ENCODE results near the gene IP6K3.

IP6K3 gene

GRCh38 chr6:33761922-33762629 lies 15.4 kb upstream of the IP6K3 start:
- H4K20me1 ChIP-seq = no peaks in the 10 kb centered on the region
- no peak overlapping the region for H3K4me3 ChIP-seq
- no peak for TF ChIP-seq Cebpa-rat (IDR thresholded peaks at IDR 0.05)
- H3K36me3 ChIP-seq = no peaks in the 10 kb centered on the region
- H3K27ac ChIP-seq = peak overlapping the region; percentile 56
- peak overlapping the region; percentile 77 for H3K4me2 ChIP-seq
- H3K9me3 ChIP-seq = no peaks in the 10 kb centered on the region
- no peaks in the 10 kb centered on the region for H3K27me3 ChIP-seq
- H3K4me1 ChIP-seq = peaks cover 44% of the 10 kb centered on the region
- peak overlapping the region; percentile 35; the same call in 1 of the 2 replicates for H3K9ac ChIP-seq

- H3K4me2 ChIP-seq = peak overlapping the region; percentile 77
- no peaks in the 10 kb centered on the region for H3K27me3 ChIP-seq
- H3K9ac ChIP-seq = peak overlapping the region; percentile 35; the same call in 1 of the 2 replicates
- no peaks in the 10 kb centered on the region for H3K36me3 ChIP-seq
- H3K27ac ChIP-seq = peak overlapping the region; percentile 56
- no peak overlapping the region for H3K4me3 ChIP-seq
- TF ChIP-seq Cebpa-rat (IDR thresholded peaks at IDR 0.05) = no peak
- H3K9me3 ChIP-seq = no peaks in the 10 kb centered on the region
- no peaks in the 10 kb centered on the region for H4K20me1 ChIP-seq
- peaks cover 44% of the 10 kb centered on the region for H3K4me1 ChIP-seq
Observed at GRCh38 chr6:33761581-33761921, 14.8 kb upstream of the IP6K3 start.

- Histone ChIP-seq H3K4me1 (peaks cover 56% of the 10 kb centered on the region), H3K4me2 (peak overlapping the region; percentile 77), H4K20me1 (peaks cover 3% of the 10 kb centered on the region; the same call in 1 of the 2 replicates), H3K4me3 (no peak overlapping the region), H3K27ac (no peak overlapping the region), H3K36me3 (no peaks in the 10 kb centered on the region), H3K9me3 (no peaks in the 10 kb centered on the region), H3K27me3 (no peaks in the 10 kb centered on the region), H3K9ac (no peak overlapping the region; the same call in 1 of the 2 replicates)
- no peak for TF ChIP-seq Cebpa-rat (IDR thresholded peaks at IDR 0.05)
Observed at GRCh38 chr6:33759887-33760629, 13.4 kb upstream of the IP6K3 start.

- H3K4me2 ChIP-seq = no peak overlapping the region
- H3K4me3 ChIP-seq = no peak overlapping the region
- H3K27ac ChIP-seq = no peak overlapping the region
- peaks cover 66% of the 10 kb centered on the region for H3K4me1 ChIP-seq
- TF ChIP-seq Cebpa-rat (IDR thresholded peaks at IDR 0.05) = no peak
- H3K36me3 ChIP-seq = no peaks in the 10 kb centered on the region
- no peaks in the 10 kb centered on the region for H3K9me3 ChIP-seq
- no peaks in the 10 kb centered on the region for H3K27me3 ChIP-seq
- no peak overlapping the region for H3K9ac ChIP-seq
- H4K20me1 ChIP-seq = peaks cover 6% of the 10 kb centered on the region; the same call in 1 of the 2 replicates
Observed at GRCh38 chr6:33758815-33759216, 12.1 kb upstream of the IP6K3 start.

GRCh38 chr6:33757906-33758305 lies 11.2 kb upstream of the IP6K3 start:
- Histone ChIP-seq H3K4me1 (peaks cover 59% of the 10 kb centered on the region), H3K9me3 (no peaks in the 10 kb centered on the region), H3K4me2 (no peak overlapping the region), H3K27me3 (no peaks in the 10 kb centered on the region), H3K4me3 (no peak overlapping the region), H3K27ac (no peak overlapping the region), H4K20me1 (peaks cover 6% of the 10 kb centered on the region; the same call in 1 of the 2 replicates), H3K36me3 (no peaks in the 10 kb centered on the region), H3K9ac (no peak overlapping the region)
- TF ChIP-seq Cebpa-rat (IDR thresholded peaks at IDR 0.05) = no peak

DNA sequence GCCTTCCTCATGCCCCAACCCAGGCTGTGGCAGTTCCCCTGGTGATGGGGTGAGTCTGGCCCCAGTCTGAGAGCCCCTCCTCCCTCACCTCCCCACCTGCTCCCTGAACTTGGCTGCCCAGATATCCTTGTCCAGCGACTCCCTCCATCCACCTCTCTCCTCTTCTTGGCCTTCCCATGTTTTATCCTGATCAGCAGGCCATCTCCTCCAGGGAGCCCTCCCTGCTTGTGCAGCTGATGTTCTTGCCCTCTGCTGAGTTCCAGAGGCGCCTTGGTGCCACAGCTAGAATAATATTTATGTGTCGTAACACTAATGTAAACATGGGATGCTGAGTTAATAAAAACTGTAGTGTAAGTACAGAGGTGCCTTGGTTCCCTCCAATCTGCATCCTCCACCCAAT lies 10.4 kb upstream of the IP6K3 start:
- Histone ChIP-seq H3K4me1 (peaks cover 59% of the 10 kb centered on the region), H3K27me3 (no peaks in the 10 kb centered on the region), H3K36me3 (no peaks in the 10 kb centered on the region), H3K9me3 (no peaks in the 10 kb centered on the region), H4K20me1 (peaks cover 6% of the 10 kb centered on the region; the same call in 1 of the 2 replicates), H3K4me2 (no peak overlapping the region), H3K27ac (no peak overlapping the region), H3K4me3 (no peak overlapping the region), H3K9ac (no peak overlapping the region)
- TF ChIP-seq Cebpa-rat (IDR thresholded peaks at IDR 0.05) = no peak

- Histone ChIP-seq H3K4me3 (no peak overlapping the region), H3K36me3 (no peaks in the 10 kb centered on the region), H3K27me3 (no peaks in the 10 kb centered on the region), H3K9ac (no peak overlapping the region), H3K27ac (no peak overlapping the region), H3K9me3 (no peaks in the 10 kb centered on the region), H4K20me1 (peaks cover 6% of the 10 kb centered on the region; the same call in 1 of the 2 replicates), H3K4me2 (no peak overlapping the region), H3K4me1 (peaks cover 59% of the 10 kb centered on the region)
- no peak for TF ChIP-seq Cebpa-rat (IDR thresholded peaks at IDR 0.05)
Observed at GRCh38 chr6:33756211-33756954, 9.7 kb upstream of the IP6K3 start.

GRCh38 chr6:33755070-33755869 lies 8.6 kb upstream of the IP6K3 start:
- H3K9me3 ChIP-seq = no peaks in the 10 kb centered on the region
- H3K4me3 ChIP-seq = no peak overlapping the region
- no peak for TF ChIP-seq Cebpa-rat (IDR thresholded peaks at IDR 0.05)
- peak overlapping the region; percentile 34; the same call in 1 of the 2 replicates for H3K9ac ChIP-seq
- H4K20me1 ChIP-seq = peaks cover 6% of the 10 kb centered on the region; the same call in 1 of the 2 replicates
- H3K4me1 ChIP-seq = peaks cover 59% of the 10 kb centered on the region
- H3K36me3 ChIP-seq = no peaks in the 10 kb centered on the region
- no peaks in the 10 kb centered on the region for H3K27me3 ChIP-seq
- H3K4me2 ChIP-seq = peak overlapping the region; percentile 51
- H3K27ac ChIP-seq = no peak overlapping the region

DNA sequence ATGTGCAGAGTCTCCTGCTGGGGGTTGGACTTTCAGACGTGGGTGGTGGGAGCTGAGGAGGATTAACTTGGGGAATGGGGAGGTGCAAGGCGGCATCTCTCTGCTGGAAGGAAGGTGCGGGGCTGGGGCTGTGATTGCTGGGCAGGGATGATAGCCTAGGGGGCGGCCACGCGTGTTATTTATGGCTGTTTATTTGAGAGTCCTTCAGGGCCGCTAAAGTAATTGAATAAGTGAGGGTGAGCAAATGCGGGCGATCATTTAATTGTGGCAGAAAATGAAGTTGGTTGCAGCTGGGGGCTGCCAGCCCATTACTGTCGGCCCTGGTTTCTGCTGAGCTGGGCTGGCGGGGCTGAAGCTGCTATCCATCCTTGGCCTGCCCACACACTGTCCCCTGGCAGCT lies 7.5 kb upstream of the IP6K3 start:
- TF ChIP-seq Cebpa-rat (IDR thresholded peaks at IDR 0.05) = no peak
- H4K20me1 ChIP-seq = peaks cover 6% of the 10 kb centered on the region; the same call in 1 of the 2 replicates
- H3K27ac ChIP-seq = no peak overlapping the region
- H3K9me3 ChIP-seq = no peaks in the 10 kb centered on the region
- H3K9ac ChIP-seq = no peak overlapping the region
- H3K4me3 ChIP-seq = no peak overlapping the region
- H3K36me3 ChIP-seq = no peaks in the 10 kb centered on the region
- H3K4me1 ChIP-seq = peaks cover 55% of the 10 kb centered on the region
- H3K4me2 ChIP-seq = no peak overlapping the region
- no peaks in the 10 kb centered on the region for H3K27me3 ChIP-seq
